Neural cell (in vitro differentiated cells): ENCODE measurements around the gene ZBTB14. TPM values are rescaled to one million over a fixed set of nuclear protein-coding genes. Genes with fewer than 3 reads are reported as not detected.

Source experiments
- H2AFZ ChIP-seq: fragments of 200-600, 300-800 bp; sonication (generic), shearing (Covaris generic); 2 replicates; pipeline ENCODE4 v1.6.0; 2014; ENCODE audit warnings: low read depth, mild to moderate bottlenecking, antibody characterized with exemption, low read length, moderate library complexity
- H3F3A ChIP-seq: fragments of 200-600 bp; shearing (Covaris generic); 2 replicates; pipeline ENCODE4 v1.6.1; 2016; ENCODE audit warnings: mild to moderate bottlenecking, moderate library complexity, mixed read lengths, antibody characterized with exemption, low read length; ENCODE audit not compliant: insufficient read depth, poor library complexity, severe bottlenecking
- H3K27ac ChIP-seq: fragments of 200-600, 300-800 bp; sonication (generic), shearing (Covaris generic); 2 replicates; pipeline ENCODE4 v1.5.1; 2014; ENCODE audit warnings: mild to moderate bottlenecking, low read length, moderate library complexity
- H3K27me3 ChIP-seq: fragments of 300-800, 200-600 bp; sonication (generic), shearing (Covaris generic); 2 replicates; pipeline ENCODE4 v1.6.0; 2014; ENCODE audit warnings: mild to moderate bottlenecking, low read depth, low read length, moderate library complexity; ENCODE audit not compliant: insufficient read depth
- H3K36me3 ChIP-seq: fragments of 300-800, 200-600 bp; sonication (generic), shearing (Covaris generic); 2 replicates; pipeline ENCODE4 v1.5.1; 2014; ENCODE audit warnings: mild to moderate bottlenecking, antibody characterized with exemption, low read length, moderate library complexity; ENCODE audit not compliant: insufficient read depth
- H3K4me2 ChIP-seq: fragments of 300-800, 200-600 bp; sonication (generic), shearing (Covaris generic); 2 replicates; pipeline ENCODE4 v1.6.0; 2014; ENCODE audit warnings: mild to moderate bottlenecking, low read length
- H3K4me3 ChIP-seq: fragments of 300-800, 200-600 bp; sonication (generic), shearing (Covaris generic); 2 replicates; pipeline ENCODE4 v1.5.1; 2014; ENCODE audit warnings: mild to moderate bottlenecking, low read length, moderate library complexity
- H3K79me2 ChIP-seq: fragments of 200-600 bp; shearing (Covaris generic); replicated peaks from 2 replicates; pipeline ENCODE4 v1.6.0; 2014; ENCODE audit warnings: mild to moderate bottlenecking, low read length, moderate library complexity; ENCODE audit not compliant: insufficient read depth
- H3K9ac ChIP-seq: fragments of 300-800, 200-600 bp; sonication (generic), shearing (Covaris generic); 2 replicates; pipeline ENCODE4 v1.6.1; 2016; ENCODE audit warnings: mild to moderate bottlenecking, low read length, mixed read lengths
- H3K9me2 ChIP-seq: fragments of 200-600 bp; shearing (Covaris generic); 2 replicates; pipeline ENCODE4 v1.6.1; 2016; ENCODE audit warnings: mild to moderate bottlenecking, low read length, mixed read lengths; ENCODE audit not compliant: insufficient read depth
- H3K9me3 ChIP-seq: fragments of 200-600, 300-800 bp; sonication (generic), shearing (Covaris generic); 2 replicates; pipeline ENCODE4 v1.6.1; 2016; ENCODE audit warnings: mild to moderate bottlenecking, mixed run types, low read length, moderate library complexity, mixed read lengths
- H4K20me1 ChIP-seq: fragments of 200-600 bp; shearing (Covaris generic); 2 replicates; pipeline ENCODE4 v1.6.1; 2016; ENCODE audit warnings: mild to moderate bottlenecking, mixed run types; ENCODE audit not compliant: insufficient read depth
- EP300 ChIP-seq: fragments of 450-650 bp; conservative IDR thresholded peaks from 2 replicates; pipeline ENCODE4 v1.6.1; 2014; ENCODE audit warnings: antibody characterized with exemption, mild to moderate bottlenecking, moderate library complexity; ENCODE audit not compliant: poor library complexity, severe bottlenecking
- EZH2 ChIP-seq: fragments of 200-600, 300-800 bp; shearing (Covaris generic), sonication (generic); IDR thresholded peaks from 2 replicates; pipeline ENCODE4 v1.6.1; 2014; ENCODE audit warnings: antibody characterized with exemption, low read length, borderline replicate concordance, mild to moderate bottlenecking; ENCODE audit not compliant: insufficient read depth, poor library complexity, severe bottlenecking
- MXI1 ChIP-seq: fragments of 450-650 bp; conservative IDR thresholded peaks from 2 replicates; pipeline ENCODE4 v1.6.1; 2014; ENCODE audit warnings: antibody characterized with exemption, mild to moderate bottlenecking; ENCODE audit not compliant: poor library complexity, severe bottlenecking
- POLR2AphosphoS5 ChIP-seq: IDR thresholded peaks from 2 replicates; pipeline ENCODE4 v1.6.1; 2012
- RAD21 ChIP-seq: fragments of 450-650 bp; conservative IDR thresholded peaks from 2 replicates; pipeline ENCODE4 v1.6.1; 2014; ENCODE audit warnings: antibody characterized with exemption, mild to moderate bottlenecking, moderate library complexity
- SMC3 ChIP-seq: fragments of 450-650 bp; conservative IDR thresholded peaks from 2 replicates; pipeline ENCODE4 v1.6.1; 2014; ENCODE audit warnings: antibody characterized with exemption, mild to moderate bottlenecking, moderate library complexity; ENCODE audit not compliant: poor library complexity
- TAF1 ChIP-seq: IDR thresholded peaks from 2 replicates; pipeline ENCODE4 v1.6.1; 2012; ENCODE audit warnings: low read depth
- polyA plus RNA-seq: library from polyadenylated mRNA; depleted of rRNA; stranded (reverse); fragments of >200 nt; gene quantifications from 2 replicates; pipeline ENCODE4 v1.2.3, GENCODE V29; 2014
- TF ChIP-seq, protein P1 (sequence below): fragments of 450-650 bp; IDR thresholded peaks from 2 replicates; pipeline ENCODE4 v1.5.1; 2014; ENCODE audit warnings: antibody characterized with exemption, mild to moderate bottlenecking, moderate library complexity; ENCODE audit not compliant: poor library complexity, severe bottlenecking
- TF ChIP-seq, protein P2 (sequence below): IDR thresholded peaks from 2 replicates; pipeline ENCODE4 v1.6.1; 2012; ENCODE audit warnings: borderline replicate concordance

Gene ZBTB14
- polyA plus RNA-seq, 1 donor from 2014 or later, result 33.5 TPM

GRCh38 chr18:5317186-5317585 is 21.7 kb upstream of the ZBTB14 start:
- no peaks in the 10 kb centered on the region for H3K9me2 ChIP-seq
- H4K20me1 ChIP-seq, result no peaks in the 10 kb centered on the region
- no peak for TF ChIP-seq EZH2
- no peak for TF ChIP-seq POLR2AphosphoS5
- TF ChIP-seq SMC3, result no peak
- no peak for TF ChIP-seq MXI1
- TF ChIP-seq, protein P1, sequence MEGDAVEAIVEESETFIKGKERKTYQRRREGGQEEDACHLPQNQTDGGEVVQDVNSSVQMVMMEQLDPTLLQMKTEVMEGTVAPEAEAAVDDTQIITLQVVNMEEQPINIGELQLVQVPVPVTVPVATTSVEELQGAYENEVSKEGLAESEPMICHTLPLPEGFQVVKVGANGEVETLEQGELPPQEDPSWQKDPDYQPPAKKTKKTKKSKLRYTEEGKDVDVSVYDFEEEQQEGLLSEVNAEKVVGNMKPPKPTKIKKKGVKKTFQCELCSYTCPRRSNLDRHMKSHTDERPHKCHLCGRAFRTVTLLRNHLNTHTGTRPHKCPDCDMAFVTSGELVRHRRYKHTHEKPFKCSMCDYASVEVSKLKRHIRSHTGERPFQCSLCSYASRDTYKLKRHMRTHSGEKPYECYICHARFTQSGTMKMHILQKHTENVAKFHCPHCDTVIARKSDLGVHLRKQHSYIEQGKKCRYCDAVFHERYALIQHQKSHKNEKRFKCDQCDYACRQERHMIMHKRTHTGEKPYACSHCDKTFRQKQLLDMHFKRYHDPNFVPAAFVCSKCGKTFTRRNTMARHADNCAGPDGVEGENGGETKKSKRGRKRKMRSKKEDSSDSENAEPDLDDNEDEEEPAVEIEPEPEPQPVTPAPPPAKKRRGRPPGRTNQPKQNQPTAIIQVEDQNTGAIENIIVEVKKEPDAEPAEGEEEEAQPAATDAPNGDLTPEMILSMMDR, result no peak
- no peak for TF ChIP-seq RAD21
- TF ChIP-seq, protein P2, sequence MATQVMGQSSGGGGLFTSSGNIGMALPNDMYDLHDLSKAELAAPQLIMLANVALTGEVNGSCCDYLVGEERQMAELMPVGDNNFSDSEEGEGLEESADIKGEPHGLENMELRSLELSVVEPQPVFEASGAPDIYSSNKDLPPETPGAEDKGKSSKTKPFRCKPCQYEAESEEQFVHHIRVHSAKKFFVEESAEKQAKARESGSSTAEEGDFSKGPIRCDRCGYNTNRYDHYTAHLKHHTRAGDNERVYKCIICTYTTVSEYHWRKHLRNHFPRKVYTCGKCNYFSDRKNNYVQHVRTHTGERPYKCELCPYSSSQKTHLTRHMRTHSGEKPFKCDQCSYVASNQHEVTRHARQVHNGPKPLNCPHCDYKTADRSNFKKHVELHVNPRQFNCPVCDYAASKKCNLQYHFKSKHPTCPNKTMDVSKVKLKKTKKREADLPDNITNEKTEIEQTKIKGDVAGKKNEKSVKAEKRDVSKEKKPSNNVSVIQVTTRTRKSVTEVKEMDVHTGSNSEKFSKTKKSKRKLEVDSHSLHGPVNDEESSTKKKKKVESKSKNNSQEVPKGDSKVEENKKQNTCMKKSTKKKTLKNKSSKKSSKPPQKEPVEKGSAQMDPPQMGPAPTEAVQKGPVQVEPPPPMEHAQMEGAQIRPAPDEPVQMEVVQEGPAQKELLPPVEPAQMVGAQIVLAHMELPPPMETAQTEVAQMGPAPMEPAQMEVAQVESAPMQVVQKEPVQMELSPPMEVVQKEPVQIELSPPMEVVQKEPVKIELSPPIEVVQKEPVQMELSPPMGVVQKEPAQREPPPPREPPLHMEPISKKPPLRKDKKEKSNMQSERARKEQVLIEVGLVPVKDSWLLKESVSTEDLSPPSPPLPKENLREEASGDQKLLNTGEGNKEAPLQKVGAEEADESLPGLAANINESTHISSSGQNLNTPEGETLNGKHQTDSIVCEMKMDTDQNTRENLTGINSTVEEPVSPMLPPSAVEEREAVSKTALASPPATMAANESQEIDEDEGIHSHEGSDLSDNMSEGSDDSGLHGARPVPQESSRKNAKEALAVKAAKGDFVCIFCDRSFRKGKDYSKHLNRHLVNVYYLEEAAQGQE, result no peak
- no peak for TF ChIP-seq EP300
- no peak for TF ChIP-seq TAF1

DNA sequence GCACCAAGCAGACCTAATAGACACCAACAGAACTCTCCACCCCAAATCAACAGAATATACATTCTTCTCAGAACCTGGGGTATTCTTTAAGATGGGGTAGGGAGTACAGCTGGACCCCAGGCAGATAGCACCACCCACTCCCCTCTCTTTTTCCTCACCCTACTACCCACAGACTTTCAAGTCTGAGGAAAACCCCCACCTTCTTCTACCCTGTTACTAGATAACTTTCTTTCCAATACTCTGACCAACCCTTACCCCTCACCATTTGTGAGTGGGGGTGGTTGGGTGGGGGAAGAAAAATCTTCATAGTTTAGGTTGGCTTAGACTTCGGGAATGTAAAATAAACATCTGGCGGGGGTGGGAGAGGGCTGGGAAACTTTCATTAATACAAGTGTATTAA is 20.3 kb upstream of the ZBTB14 start:
- no peaks in the 10 kb centered on the region for H3K36me3 ChIP-seq
- H3K27me3 ChIP-seq, result no peaks in the 10 kb centered on the region
- no peaks in the 10 kb centered on the region for H3K9me2 ChIP-seq
- no peak overlapping the region for H3K9ac ChIP-seq
- no peak overlapping the region for H3K4me2 ChIP-seq
- TF ChIP-seq RAD21 (no peak), MXI1 (no peak)
- TF ChIP-seq, protein P1, result no peak
- TF ChIP-seq, protein P2, result no peak
- H4K20me1 ChIP-seq, result no peaks in the 10 kb centered on the region
- H3K9me3 ChIP-seq, result no peaks in the 10 kb centered on the region
- H3F3A ChIP-seq, result no peaks in the 10 kb centered on the region
- H2AFZ ChIP-seq, result no peak overlapping the region
- H3K4me3 ChIP-seq, result no peak overlapping the region
- H3K79me2 ChIP-seq, result no peaks in the 10 kb centered on the region
- no peak overlapping the region for H3K27ac ChIP-seq

More at GRCh38 chr18:5317186-5317585, 21.7 kb upstream of the ZBTB14 start:
- H2AFZ ChIP-seq, result no peak overlapping the region
- no peaks in the 10 kb centered on the region for H3F3A ChIP-seq
- H3K9me3 ChIP-seq, result no peaks in the 10 kb centered on the region
- H3K4me2 ChIP-seq, result no peak overlapping the region
- H3K4me3 ChIP-seq, result no peak overlapping the region
- H3K9ac ChIP-seq, result no peak overlapping the region
- H3K79me2 ChIP-seq, result no peaks in the 10 kb centered on the region
- H3K27ac ChIP-seq, result no peak overlapping the region
- no peaks in the 10 kb centered on the region for H3K27me3 ChIP-seq
- H3K36me3 ChIP-seq, result no peaks in the 10 kb centered on the region
